SKM-1 treated with dmso at 0.1 percent for 144 hours (cell line): Measurements from ENCODE around the gene PDAP1.
"Not testable (repeated sequence)": the region's sequence is repeated elsewhere in the genome, so short reads cannot be mapped to it uniquely, and the experiment has no call there.

Source experiments
- DNase-seq: peaks from one replicate; lab custom pipeline; 2025; ENCODE audit not compliant: unreplicated experiment; lab: John Stamatoyannopoulos, UW

Gene PDAP1

GRCh38 chr7:99397297-99397983 lies 11.0 kb downstream of the PDAP1 start:
- no peak for DNase-seq

DNA sequence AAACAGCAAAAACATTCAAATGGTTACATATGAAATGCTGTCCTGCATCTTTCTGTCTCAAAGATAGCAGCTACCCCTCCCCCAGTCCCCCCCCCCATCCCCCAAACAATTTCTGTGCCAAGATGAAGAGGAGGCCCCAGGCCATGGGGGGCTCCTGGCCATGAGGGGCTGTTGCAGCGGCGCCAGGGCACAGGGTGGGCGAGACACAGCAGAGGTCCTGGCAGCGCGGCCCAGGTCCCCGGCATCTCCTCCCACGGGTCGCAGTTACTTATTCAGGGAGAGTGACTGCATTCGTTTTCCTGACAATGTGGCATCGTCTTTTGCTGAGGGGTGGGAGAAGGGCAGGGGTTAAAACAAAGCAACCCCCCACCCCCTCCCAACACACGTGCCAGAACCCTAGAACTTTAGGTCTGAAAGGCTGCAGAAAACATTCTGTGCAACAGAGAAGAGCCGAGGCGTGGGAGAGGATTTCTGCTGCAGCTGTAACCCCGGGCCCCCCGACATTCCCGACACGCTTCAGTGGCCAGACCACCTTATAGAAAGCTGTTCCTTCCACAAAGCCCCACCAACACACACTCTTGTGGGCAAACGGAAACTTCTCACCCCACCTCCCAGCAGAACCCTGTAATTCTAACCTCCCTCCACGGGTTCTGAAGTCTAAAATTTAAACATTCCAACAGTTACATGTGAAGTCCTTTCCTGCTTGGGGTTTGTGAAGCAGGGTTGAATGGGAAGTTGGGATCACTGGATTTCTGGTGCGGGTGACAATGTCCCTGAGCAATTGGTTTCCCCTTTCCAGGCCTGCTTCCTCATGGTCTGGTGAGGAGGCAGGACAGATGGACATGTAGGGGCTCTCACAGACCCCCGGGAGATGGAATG lies 11.7 kb downstream of the PDAP1 start:
- DNase-seq: no peak

- no peak for DNase-seq
Observed at GRCh38 chr7:99395616-99396327, 12.6 kb downstream of the PDAP1 start.

GRCh38 chr7:99394188-99394502 lies 14.3 kb downstream of the PDAP1 start:
- DNase-seq: no peak

DNA sequence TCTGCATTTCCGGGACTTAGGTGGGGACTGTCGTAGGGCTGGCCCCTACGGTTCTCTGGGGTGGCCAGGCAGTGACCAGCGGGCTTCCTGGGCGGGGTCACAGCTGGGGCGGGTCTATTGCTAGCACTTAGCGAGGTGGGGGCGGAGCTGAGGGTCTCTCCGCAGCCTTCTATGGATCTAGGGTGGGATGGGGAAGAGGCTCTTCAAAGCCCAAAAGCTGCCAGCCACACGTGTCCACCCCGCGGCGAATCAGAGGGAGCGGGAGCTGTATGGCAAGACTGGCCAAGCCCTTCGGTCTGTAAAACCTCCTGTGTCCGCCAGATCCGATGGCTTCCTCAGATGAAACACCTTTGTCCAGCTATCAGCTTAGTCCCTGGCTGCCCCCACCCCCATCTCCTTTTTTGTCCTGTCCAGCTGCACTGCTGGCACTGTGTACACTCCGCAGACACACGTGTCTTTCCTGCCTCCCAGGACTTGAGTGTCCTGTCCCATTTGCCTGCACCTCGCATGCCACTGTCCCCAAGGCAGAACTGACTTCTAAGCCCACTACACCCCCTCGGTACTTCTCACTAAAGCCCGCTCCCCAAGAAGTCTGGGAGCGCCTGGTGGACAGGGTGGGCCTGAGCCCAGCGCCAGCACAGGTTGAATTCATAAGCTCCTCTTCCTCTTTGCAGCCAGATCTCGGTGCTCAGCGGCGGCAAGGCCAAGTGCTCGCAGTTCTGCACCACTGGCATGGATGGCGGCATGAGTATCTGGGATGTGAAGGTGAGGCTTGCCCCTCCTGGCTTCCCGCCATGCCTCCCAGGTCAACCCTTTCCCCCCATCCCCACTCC lies 14.8 kb downstream of the PDAP1 start:
- DNase-seq: no peak

DNA sequence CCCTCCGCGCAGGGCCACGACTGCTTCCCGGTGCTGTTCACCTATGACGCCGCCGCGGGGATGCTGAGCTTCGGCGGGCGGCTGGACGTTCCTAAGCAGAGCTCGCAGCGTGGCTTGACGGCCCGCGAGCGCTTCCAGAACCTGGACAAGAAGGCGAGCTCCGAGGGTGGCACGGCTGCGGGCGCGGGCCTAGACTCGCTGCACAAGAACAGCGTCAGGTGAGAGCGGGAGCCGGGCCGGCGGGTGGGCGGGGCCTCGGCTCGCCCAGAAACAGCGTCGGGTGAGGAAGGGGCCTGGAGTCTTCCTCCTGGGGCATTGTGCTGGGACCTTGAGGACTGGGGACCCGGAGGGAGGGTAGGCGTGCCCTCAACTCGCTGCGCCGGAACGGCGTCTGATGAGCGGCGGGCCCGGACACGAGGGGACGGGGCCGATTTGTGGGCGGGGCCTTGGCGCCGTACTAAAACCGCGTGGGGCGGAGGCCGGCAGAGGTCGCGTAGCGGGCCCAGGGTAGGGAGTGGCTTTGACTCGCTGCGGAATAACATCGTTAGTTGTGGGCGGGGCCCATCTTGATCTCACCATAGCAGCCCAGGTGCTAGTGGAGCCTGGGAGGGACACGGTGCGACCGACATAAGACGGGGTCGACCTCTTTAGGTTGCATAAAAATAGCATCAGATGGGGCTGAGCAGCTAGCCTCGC lies 15.6 kb downstream of the PDAP1 start:
- no peak for DNase-seq

DNA sequence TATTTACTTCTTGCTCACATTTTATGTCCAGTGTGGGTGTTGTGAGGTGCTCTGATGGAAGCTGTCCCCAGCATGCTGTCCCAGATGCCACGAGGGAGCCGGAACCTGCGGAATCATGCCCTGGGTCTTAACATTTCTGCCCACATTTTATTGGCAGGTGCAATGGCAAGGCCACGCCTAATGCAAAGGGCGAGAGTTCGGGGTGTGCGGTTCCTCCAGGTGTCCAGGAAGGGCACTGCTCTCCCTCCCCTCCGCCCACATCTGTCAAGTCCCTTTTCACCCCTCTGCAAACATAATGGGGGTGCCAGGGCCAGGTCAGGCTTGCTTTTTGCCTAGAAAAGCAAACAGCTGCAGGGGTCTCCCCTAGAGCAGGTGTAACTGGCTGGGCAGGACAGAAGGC lies 16.4 kb downstream of the PDAP1 start:
- no peak for DNase-seq

- no peak for DNase-seq
Observed at GRCh38 chr7:99390941-99391602, 17.3 kb downstream of the PDAP1 start.

DNA sequence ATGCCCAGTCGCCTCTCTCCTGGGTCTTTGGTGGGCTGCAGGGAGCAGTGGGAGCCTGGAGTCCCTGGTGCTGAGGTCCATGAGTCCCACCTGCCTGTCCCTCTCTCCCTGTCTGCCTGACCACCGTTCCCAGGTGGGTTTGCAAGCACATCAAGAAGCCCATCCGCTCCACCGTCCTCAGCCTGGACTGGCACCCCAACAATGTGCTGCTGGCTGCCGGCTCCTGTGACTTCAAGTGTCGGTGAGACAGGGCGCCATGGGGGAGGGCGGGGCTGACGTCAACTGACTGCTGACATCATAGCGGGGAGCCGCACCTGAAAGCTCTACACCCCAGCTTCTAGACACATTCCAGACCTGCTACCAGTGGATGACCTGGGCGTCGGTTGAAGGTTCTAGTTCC lies 18.6 kb downstream of the PDAP1 start:
- no peak for DNase-seq

DNA sequence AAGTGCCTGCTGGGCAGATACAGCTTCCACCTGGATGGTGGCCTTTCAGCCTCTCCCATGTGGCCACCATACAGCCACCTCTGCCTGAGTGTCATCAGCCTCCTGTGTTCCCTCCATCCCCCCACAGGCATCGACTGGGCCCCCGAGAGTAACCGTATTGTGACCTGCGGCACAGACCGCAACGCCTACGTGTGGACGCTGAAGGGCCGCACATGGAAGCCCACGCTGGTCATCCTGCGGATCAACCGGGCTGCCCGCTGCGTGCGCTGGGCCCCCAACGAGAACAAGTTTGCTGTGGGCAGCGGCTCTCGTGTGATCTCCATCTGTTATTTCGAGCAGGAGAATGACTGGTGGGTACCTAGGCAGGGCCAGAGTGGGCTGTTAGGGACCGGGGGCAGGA lies 20.5 kb downstream of the PDAP1 start:
- DNase-seq: no peak

GRCh38 chr7:99387239-99387635 lies 21.2 kb downstream of the PDAP1 start:
- DNase-seq: not testable (repeated sequence)

GRCh38 chr7:99386584-99387238 lies 21.7 kb downstream of the PDAP1 start:
- DNase-seq: peak; percentile 41

- no peak for DNase-seq
Observed at GRCh38 chr7:99385564-99385963, 22.8 kb downstream of the PDAP1 start.

DNA sequence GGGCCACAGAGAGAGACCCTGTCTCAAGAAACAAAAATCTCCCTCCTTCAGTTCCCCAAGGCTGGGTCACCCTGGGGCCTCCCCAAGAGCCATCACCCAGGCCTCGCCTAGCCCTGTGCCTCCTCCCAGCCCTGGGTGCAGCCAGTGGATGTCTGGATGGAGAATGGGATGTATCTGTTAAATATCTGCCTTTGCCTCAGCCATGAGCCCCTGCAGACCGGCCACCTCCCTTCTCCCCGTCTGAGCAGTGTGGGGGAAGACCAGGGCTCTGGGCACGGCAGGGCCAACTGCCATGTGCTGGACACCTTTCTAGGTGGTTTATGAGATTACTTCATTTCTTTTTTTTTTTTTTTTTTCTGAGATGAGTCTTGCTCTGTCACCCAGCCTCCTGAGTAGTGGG lies 23.9 kb downstream of the PDAP1 start:
- no peak for DNase-seq

- DNase-seq: no peak
Observed at GRCh38 chr7:99383791-99384370, 24.5 kb downstream of the PDAP1 start.

DNA sequence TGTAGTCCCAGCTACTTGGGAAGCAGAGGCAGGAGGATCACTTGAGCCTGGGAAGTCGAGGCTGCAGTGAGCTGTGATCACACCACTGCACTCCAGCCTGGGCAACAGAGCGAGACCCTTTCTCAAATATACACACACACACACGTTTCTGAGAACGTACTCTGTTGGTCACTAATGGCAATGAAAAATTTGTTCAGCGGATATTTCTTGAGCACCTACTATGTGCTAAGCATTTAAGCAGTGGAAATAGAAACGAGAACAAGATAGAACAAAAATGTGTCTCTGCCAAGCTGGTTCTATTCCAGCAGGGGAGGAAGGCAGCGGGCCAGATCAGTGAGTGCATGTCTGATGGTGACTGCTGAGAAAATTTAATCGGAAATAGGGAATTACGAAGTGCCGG lies 25.2 kb downstream of the PDAP1 start:
- DNase-seq: no peak

- no peak for DNase-seq
Observed at GRCh38 chr7:99381664-99382075, 26.7 kb downstream of the PDAP1 start.

DNA sequence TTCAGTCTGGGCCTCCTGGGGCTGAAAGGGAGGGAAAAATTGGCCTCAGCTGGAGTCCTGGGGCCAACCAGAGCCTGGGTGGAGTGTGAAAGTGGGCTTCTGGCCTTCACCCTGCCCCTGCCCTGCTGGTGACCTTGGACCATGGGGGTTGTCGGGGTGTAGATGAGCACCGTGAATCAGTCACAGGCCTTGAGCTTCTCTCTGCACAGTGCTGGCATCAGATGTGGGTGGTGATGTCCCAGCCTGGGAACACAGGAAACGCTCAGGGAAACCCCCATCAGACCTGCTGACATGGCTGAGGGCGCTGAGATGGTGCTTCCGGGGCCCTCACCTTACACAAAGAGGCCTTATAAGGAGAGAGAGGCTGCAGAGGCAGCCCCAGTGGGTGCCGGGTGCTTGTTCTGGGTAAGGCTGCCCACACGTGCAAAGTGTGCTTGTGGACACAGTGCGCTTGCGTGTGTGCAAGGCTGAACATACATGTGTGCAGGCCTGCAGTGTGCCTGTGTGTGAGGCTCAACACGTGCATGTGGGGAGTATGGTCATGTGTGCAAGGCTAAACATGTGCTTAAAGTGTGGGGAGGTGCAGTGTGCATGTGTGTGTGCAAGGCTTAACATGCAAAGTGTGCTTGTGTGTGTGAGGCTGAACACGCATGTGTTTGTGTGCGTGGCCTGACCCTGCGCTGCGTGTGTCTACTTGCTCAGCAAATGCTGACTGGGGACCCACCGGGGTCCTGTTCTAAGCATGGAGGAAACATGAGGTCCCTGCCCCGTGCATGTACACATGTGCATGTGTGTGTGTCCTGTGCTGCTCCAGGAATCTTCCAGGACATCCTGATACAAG lies 27.4 kb downstream of the PDAP1 start:
- DNase-seq: no peak
